Body of pancreas (tissue), 2 donors: ENCODE results near the gene HEXD. TPM values are rescaled to one million over a fixed set of nuclear protein-coding genes. Genes with fewer than 3 reads are reported as not detected.

Experiments
- small RNA-seq: library from RNA; depleted of rRNA; stranded (forward); fragments of <200 nt; gene quantifications from one replicate; pipeline ENCODE3, GENCODE V24; 2016
- total RNA-seq, 2 donors: library from RNA; depleted of rRNA; stranded (reverse); fragments of >200 nt; gene quantifications; one replicate each; pipeline ENCODE4 v1.1.0, GENCODE V29; 2016

HEXD gene
- total RNA-seq, 2 donors from 2014 or later, result 54.7 to 188 TPM

Small RNA genes lying within 50 kb of the gene (small RNA-seq; reads per million reads assigned to genes)
- not detected for gene RF00019

Other genes with a start within 250 kb of the HEXD start
- gene CCDC57, start 205.5 kb upstream of the HEXD start, total RNA-seq, result 10 to 100 TPM; 24.1 to 60.3 TPM
- 1 to 10 TPM; 2.0 to 5.4 TPM for gene SLC16A3, start 189.3 kb upstream of the HEXD start, total RNA-seq
- gene CSNK1D, start 144.6 kb upstream of the HEXD start, total RNA-seq, result 100 to 1,000 TPM in 1 of 2 donors, 10 to 100 TPM in 1; 37.6 to 116 TPM
- gene CD7, start 100.7 kb upstream of the HEXD start, total RNA-seq, result not detected
- 1 to 10 TPM; 5.4 to 6.3 TPM for gene SECTM1, start 84.6 kb upstream of the HEXD start, total RNA-seq
- gene TEX19, start 59.1 kb upstream of the HEXD start, total RNA-seq, result not detected
- not detected for gene UTS2R, start 46.6 kb upstream of the HEXD start, total RNA-seq
- gene OGFOD3, start 239 bp downstream of the HEXD start, total RNA-seq, result 10 to 100 TPM; 16.8 to 40.0 TPM
- gene CYBC1, start 32.4 kb downstream of the HEXD start, total RNA-seq, result 10 to 100 TPM; 53.1 to 68.2 TPM
- gene NARF, start 40.4 kb downstream of the HEXD start, total RNA-seq, result 10 to 100 TPM; 14.5 to 85.4 TPM
- gene FOXK2, start 101.4 kb downstream of the HEXD start, total RNA-seq, result 10 to 100 TPM; 10.6 to 25.1 TPM
- gene WDR45B, start 230.1 kb downstream of the HEXD start, total RNA-seq, result 10 to 100 TPM; 45.5 to 49.3 TPM